Mucosa of descending colon (tissue), 3 donors: ENCODE measurements around the gene MAP4K1. TPM values are rescaled to one million over a fixed set of nuclear protein-coding genes. Genes with fewer than 3 reads are reported as not detected.

ENCODE experiments used
- ATAC-seq: fragments of 200-7000 bp; cut with Tn5 transposase; one replicate; pipeline ENCODE4 v1.9.1; 2020; ENCODE audit warnings: mild to moderate bottlenecking, moderate library complexity
- DNase-seq, 3 donors: peaks; one replicate each; pipeline ENCODE4 v3.0.0-alpha.2; 2020
- H3K36me3 ChIP-seq: fragments of 200-600 bp; one replicate; pipeline ENCODE4 v1.8.0; 2021; ENCODE audit warnings: low read depth, mild to moderate bottlenecking
- H3K4me1 ChIP-seq: fragments of 200-600 bp; one replicate; pipeline ENCODE4 v1.8.0; 2021; ENCODE audit warnings: low read depth, mild to moderate bottlenecking
- H3K4me3 ChIP-seq: fragments of 200-600 bp; one replicate; pipeline ENCODE4 v1.8.0; 2021; ENCODE audit warnings: mild to moderate bottlenecking
- H3K9me3 ChIP-seq: fragments of 200-600 bp; one replicate; pipeline ENCODE4 v1.8.0; 2021; ENCODE audit warnings: mild to moderate bottlenecking
- CTCF ChIP-seq: fragments of 200-600 bp; IDR thresholded peaks from one replicate; pipeline ENCODE4 v1.8.0; 2022; ENCODE audit warnings: antibody characterized with exemption, mild to moderate bottlenecking
- intact Hi-C, 2 donors: fragments of 100-400 bp; cut with DNase I in 1 of 2; cut with micrococcal nuclease in 1 of 2; formaldehyde crosslinking; loops; one replicate each; pipeline versions ENCODE4 v1.11.0 to v1.11.1; 2022; cut with DNase I, micrococcal nuclease
- long read RNA-seq, 2 donors: library from polyadenylated mRNA; unstranded; transcript quantifications; one replicate each; pipeline ENCODE4 v2.0.0, GENCODE V29; 2019 to 2021
- total RNA-seq, 3 donors: library from RNA; stranded (reverse); fragmentation: NEBNext Ultra II Directional in 2 of 3; extraction: Animal tissue kit (Norgen Biotek cat#: 25700) in 2 of 3; gene quantifications; one replicate each; pipeline versions ENCODE4 v1.2.1 to v1.2.4, GENCODE V29; 2021 to 2023
- donor health status: DM: no; HTN: no; CAD: no; lungs with moderate emphysema.
- donor health status: DM: no; HTN: no; CAD: no.
- donor health status: DM: no; HTN: yes; CAD: no.

The MAP4K1 gene
- total RNA-seq, result 10 to 100 TPM in 1 of 3 donors, 1 to 10 TPM in 2; 6.9 to 10.6 (median 7.4) TPM
- long read RNA-seq, donor 1, partial matches to known transcripts, result 0 of 3 reads
- long read RNA-seq, donor 1, other reads (novel, unspliced or antisense), result 1 of 3 reads
- long read RNA-seq, donor 2, partial matches to known transcripts, result 0 of 2 reads
- long read RNA-seq, donor 2, other reads (novel, unspliced or antisense), result 0 of 2 reads

- no peaks in the 10 kb centered on the region for H3K9me3 ChIP-seq
- peaks cover 8% of the 10 kb centered on the region for H3K4me1 ChIP-seq
- intact Hi-C loops, result no loop called here
- TF ChIP-seq CTCF, result no peak
- DNase-seq, result peak; percentile 61 to 93 (median 78)
- H3K4me3 ChIP-seq, result peak within 1 kb of the TSS; percentile 83
- no peaks in the 10 kb centered on the region for H3K36me3 ChIP-seq
- ATAC-seq, result peak; percentile 54
These were observed at the start of gene MAP4K1 for GRCh38 chr19:38617764-38618589. MAP4K1 (minus strand) TSS chr19:38617953; CDS start chr19:38617895, 58 bp downstream.

DNA sequence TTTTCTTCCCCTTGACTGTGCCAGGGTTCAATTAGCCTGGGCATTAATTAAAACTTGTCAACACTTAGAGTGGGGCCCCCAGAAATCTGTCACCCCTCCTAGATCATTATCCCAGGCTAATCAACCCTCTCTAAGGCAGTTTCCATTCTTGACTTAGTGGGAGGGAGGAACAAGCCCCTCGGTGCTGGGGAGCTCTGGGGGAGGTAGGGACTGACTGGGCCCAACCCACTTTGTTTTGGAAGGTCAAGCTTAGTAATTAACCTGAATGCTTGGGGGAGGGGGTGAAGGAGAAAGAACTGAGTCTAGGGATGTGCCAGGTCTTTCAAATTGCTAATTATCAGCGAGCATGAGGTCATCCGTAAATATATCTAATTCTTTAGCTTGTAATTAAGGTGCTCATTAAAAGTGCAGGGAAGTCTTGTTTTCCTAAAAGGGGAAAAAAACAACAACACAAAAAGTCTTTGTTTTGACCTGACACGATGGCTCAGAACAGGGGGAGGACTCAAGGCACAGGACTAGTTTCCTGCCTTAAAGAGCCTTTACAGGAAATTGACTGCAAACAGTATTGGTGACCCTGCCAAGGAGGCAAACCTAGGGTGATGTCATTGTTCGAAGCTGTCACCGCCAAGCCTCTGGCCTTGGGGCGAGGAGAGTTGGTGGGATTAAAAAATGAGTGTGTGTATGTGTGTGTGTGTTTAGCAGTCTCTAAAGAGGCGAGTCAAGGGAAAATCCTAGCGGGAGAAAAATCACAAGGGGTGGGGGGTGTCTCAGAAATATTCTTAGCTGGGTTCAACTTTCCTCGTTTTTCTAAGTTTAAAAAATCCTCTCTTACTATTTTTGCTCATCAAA lies 49.1 kb upstream of the MAP4K1 start:
- ATAC-seq, result peak; percentile 34

DNA sequence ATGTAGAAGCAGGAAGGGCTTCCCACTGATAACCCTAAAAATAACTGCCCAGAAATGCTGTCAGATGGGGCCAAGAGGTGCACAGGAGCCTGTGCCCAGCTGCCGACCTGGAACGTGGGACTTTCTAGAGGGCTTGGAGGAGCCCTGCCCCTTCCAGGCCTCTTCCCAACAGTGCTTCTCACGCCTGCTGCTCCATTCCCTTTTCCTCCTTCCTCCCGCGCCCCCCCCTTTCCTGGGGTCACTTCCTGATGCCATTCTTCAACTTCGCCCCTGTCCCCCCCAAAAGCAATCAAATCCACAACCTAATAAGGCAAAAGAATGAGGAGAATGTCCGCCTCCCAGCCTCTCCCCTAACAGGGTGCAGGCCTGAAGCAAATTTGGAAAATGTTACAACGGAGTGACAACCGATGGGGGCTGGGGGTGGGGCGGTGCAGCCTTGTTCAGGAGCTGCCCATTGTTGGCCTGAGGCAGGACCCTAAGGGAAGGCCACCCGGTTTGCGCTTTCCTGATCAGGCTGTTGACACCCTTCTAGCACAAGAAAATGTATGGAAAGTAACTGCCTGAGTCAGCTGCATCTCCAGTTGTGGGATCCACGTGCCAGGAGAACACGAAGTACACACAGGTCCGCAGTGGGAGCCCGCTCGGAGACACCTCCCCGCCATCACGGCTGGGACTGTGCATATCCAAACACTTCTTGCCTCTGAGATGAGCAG lies 48.4 kb upstream of the MAP4K1 start:
- intact Hi-C loops, result no loop called here
- Histone ChIP-seq H3K36me3 (no peaks in the 10 kb centered on the region), H3K4me1 (peaks cover 93% of the 10 kb centered on the region), H3K4me3 (no peak overlapping the region), H3K9me3 (no peaks in the 10 kb centered on the region)
- DNase-seq (peak; percentile 52 to 76 (median 59)), ATAC-seq (peak; percentile 13)
- no peak for TF ChIP-seq CTCF

More for the DNA sequence above, 49.1 kb upstream of the MAP4K1 start:
- Histone ChIP-seq H3K36me3 (no peaks in the 10 kb centered on the region), H3K9me3 (no peaks in the 10 kb centered on the region), H3K4me1 (peaks cover 93% of the 10 kb centered on the region), H3K4me3 (no peak overlapping the region)
- peak in 2 of 3 donors; percentile 38 to 44 for DNase-seq
- TF ChIP-seq CTCF, result no peak
- intact Hi-C loops, result no loop called here

- H3K4me3 ChIP-seq, result no peak overlapping the region
- no peaks in the 10 kb centered on the region for H3K36me3 ChIP-seq
- DNase-seq (no peak), ATAC-seq (no peak)
- TF ChIP-seq CTCF, result no peak
- intact Hi-C loops, result no loop called here
- H3K4me1 ChIP-seq, result peaks cover 93% of the 10 kb centered on the region
- no peaks in the 10 kb centered on the region for H3K9me3 ChIP-seq
These were observed 47.6 kb upstream of the MAP4K1 start for GRCh38 chr19:38665219-38665931.
